GM12878 (cell line): Measurements from ENCODE around the gene HYAL4. TPM values are rescaled to one million over a fixed set of nuclear protein-coding genes. Genes with fewer than 3 reads are reported as not detected.

ENCODE experiments used
- ATAC-seq: fragments of 200-7000 bp; cut with Tn5 transposase; 3 replicates; pipeline ENCODE4 v1.9.1; 2020; ENCODE audit warnings: mild to moderate bottlenecking, moderate library complexity
- BruUV-seq: library from RNA; stranded (reverse); fragments of 400-500 nt; replicated peaks from 2 replicates; lab custom pipeline; 2021; lab: Mats Ljungman, UMichigan
- CTCF ChIA-PET: fragments of 300-600 bp; sonication (Branson Sonifier 250); formaldehyde crosslinking; extraction: SDS; loops from one replicate; lab custom pipeline; 2021; ENCODE audit warnings: inconsistent platforms; lab: Yijun Ruan, JAX
- POLR2A ChIA-PET: fragments of 350-600 bp; formaldehyde crosslinking; extraction: SDS; loops from one replicate; lab custom pipeline; 2021; ENCODE audit warnings: inconsistent platforms; lab: Charles Lee
- RAD21 ChIA-PET: fragments of 300-600 bp; sonication (Branson Sonifier 250); formaldehyde crosslinking; loops from one replicate; lab custom pipeline; 2023; ENCODE audit warnings: antibody characterized with exemption; ENCODE audit not compliant: unreplicated experiment; lab: Charles Lee
- SMC1A ChIA-PET: fragments of 300-600 bp; sonication (Branson Sonifier 250); formaldehyde crosslinking; loops from one replicate; lab custom pipeline; 2023; ENCODE audit not compliant: unreplicated experiment, uncharacterized antibody; lab: Charles Lee
- DNase-seq: peaks from one replicate; pipeline ENCODE4 v3.0.0-alpha.2; 2011; ENCODE audit warnings: low read depth, low spot score
- FAIRE-seq: peaks from 3 replicates; lab custom pipeline; 2011; peaks lifted over from hg19 to GRCh38; lab: Jason Lieb, UNC
- H2AFZ ChIP-seq: 2 replicates; pipeline ENCODE4 v1.6.0; 2011; ENCODE audit warnings: low read depth, low read length, control low read depth; ENCODE audit not compliant: control insufficient read depth
- H3K27ac ChIP-seq: 2 replicates; pipeline ENCODE4 v1.5.1; 2011; ENCODE audit warnings: control low read depth; ENCODE audit not compliant: control insufficient read depth, insufficient read depth
- H3K27me3 ChIP-seq, 2 experiments: replicated peaks in 1 of 2; 2 replicates each; pipeline versions ENCODE4 v1.6.0 to v1.6.1; 2011; ENCODE audit warnings: low read length in 1 of 2; ENCODE audit not compliant: control insufficient read depth in 2 of 2, insufficient read depth in 2 of 2
- H3K36me3 ChIP-seq, 2 experiments: 2 replicates each; pipeline ENCODE4 v1.5.1; 2011; ENCODE audit warnings: low read length in 1 of 2; ENCODE audit not compliant: control insufficient read depth in 2 of 2, insufficient read depth in 2 of 2
- H3K4me1 ChIP-seq: 2 replicates; pipeline ENCODE4 v1.6.1; 2011; ENCODE audit warnings: mild to moderate bottlenecking, low read length, moderate library complexity, mixed read lengths; ENCODE audit not compliant: control insufficient read depth, insufficient read depth
- H3K4me2 ChIP-seq: 2 replicates; pipeline ENCODE4 v1.6.0; 2011; ENCODE audit warnings: control low read depth; ENCODE audit not compliant: control insufficient read depth, insufficient read depth
- H3K4me3 ChIP-seq: fragments of 200-600 bp; sonication (generic); 2 replicates; pipeline ENCODE4 v1.5.1; 2016
- H3K79me2 ChIP-seq: 2 replicates; pipeline ENCODE4 v1.6.0; 2011; ENCODE audit warnings: low read length; ENCODE audit not compliant: control insufficient read depth, insufficient read depth
- H3K9ac ChIP-seq: 2 replicates; pipeline ENCODE4 v1.8.0; 2011; ENCODE audit warnings: low read length, control low read depth, mixed read lengths; ENCODE audit not compliant: control insufficient read depth, insufficient read depth
- H3K9me3 ChIP-seq: replicated peaks from 3 replicates; pipeline ENCODE4 v1.5.1; 2011; ENCODE audit warnings: mild to moderate bottlenecking, low read length; ENCODE audit not compliant: control insufficient read depth, insufficient read depth
- H4K20me1 ChIP-seq: 2 replicates; pipeline ENCODE4 v1.6.0; 2011; ENCODE audit not compliant: control insufficient read depth, insufficient read depth
- DPF2 ChIP-seq: fragments of 450-650 bp; IDR thresholded peaks from 2 replicates; pipeline ENCODE4 v1.6.1; 2017; ENCODE audit warnings: mild to moderate bottlenecking
- ESRRA ChIP-seq: IDR thresholded peaks from 2 replicates; pipeline ENCODE4 v1.6.1; 2012; ENCODE audit warnings: mild to moderate bottlenecking, low read length, improper control_type of control experiment
- GATAD2B ChIP-seq: fragments of 450-650 bp; conservative IDR thresholded peaks from 2 replicates; pipeline ENCODE4 v1.6.1; 2017; ENCODE audit warnings: low read depth, mild to moderate bottlenecking, moderate library complexity
- PRDM15 ChIP-seq: fragments of 450-650 bp; formaldehyde crosslinking; IDR thresholded peaks from 2 replicates; pipeline ENCODE4 v1.4.0; 2020; ENCODE audit warnings: mild to moderate bottlenecking, moderate library complexity
- RELA ChIP-seq: fragments of 450-650 bp; IDR thresholded peaks from 2 replicates; pipeline ENCODE4 v1.8.0; 2014; ENCODE audit warnings: borderline replicate concordance; ENCODE audit not compliant: partially characterized antibody
- SMC3 ChIP-seq: IDR thresholded peaks from 2 replicates; pipeline ENCODE4 v1.6.1; 2011; ENCODE audit warnings: low read length, improper control_type of control experiment, borderline replicate concordance
- TBL1XR1 ChIP-seq: IDR thresholded peaks from 2 replicates; pipeline ENCODE4 v1.6.1; 2012; ENCODE audit warnings: low read depth, low read length, improper control_type of control experiment
- WRNIP1 ChIP-seq: IDR thresholded peaks from 2 replicates; pipeline ENCODE4 v1.6.1; 2011; ENCODE audit warnings: low read depth, low read length, improper control_type of control experiment, borderline replicate concordance
- ZSCAN29 ChIP-seq: fragments of 450-650 bp; IDR thresholded peaks from 2 replicates; pipeline ENCODE4 v1.6.1; 2017; ENCODE audit warnings: mild to moderate bottlenecking, moderate library complexity
- WGBS: methylation state at CpG from one replicate; pipeline ENCODE4 v1.1.6; 2016; ENCODE audit warnings: low lambda C conversion rate; ENCODE audit not compliant: insufficient replicate concordance, insufficient coverage; ENCODE audit errors: missing lambda C conversion rate; 5-methylcytosine and 5-hydroxymethylcytosine counted together
- in situ Hi-C: fragments of 300-500 bp; cut with MboI; formaldehyde crosslinking; loops from 9 replicates; pipeline ENCODE4 v1.14.3; 2018; ENCODE audit warnings: mixed read lengths
- intact Hi-C: fragments of 100-400 bp; cut with micrococcal nuclease; formaldehyde crosslinking; loops from one replicate; pipeline ENCODE4 v1.14.2; 2022; ENCODE audit not compliant: unreplicated experiment
- polyA plus RNA-seq, 11 experiments: library from polyadenylated mRNA; depleted of rRNA in 4 of 11; unstranded in 6 of 11; stranded (reverse) in 5 of 11; fragments of >200 nt; fragmentation: Nextera tagmentation in 4 of 11; fragmentation: Illumina TruSeq in 1 of 11; extraction: Ambion mirVana in 4 of 11; extraction: Trizol in 1 of 11; gene quantifications; 1 replicate in 1 of 11; 2 replicates in 10 of 11; pipeline versions ENCODE4 v1.2.1 to v1.2.3, GENCODE V29; 2011 to 2016; ENCODE audit warnings: inconsistent platforms in 2 of 11, missing spikeins in 2 of 11, low read depth in 1 of 11
- total RNA-seq, 4 experiments: library from RNA; depleted of rRNA in 3 of 4; stranded (reverse); fragments of >200 nt in 3 of 4; fragmentation: Illumina TruSeq in 1 of 4; extraction: Trizol in 1 of 4; gene quantifications; 2 replicates each; pipeline versions ENCODE4 v1.2.1 to v1.2.3, GENCODE V29; 2013 to 2021

HYAL4 gene
- total and polyA plus RNA-seq, 10 of the 15 experiments (the other 5 are each of a cell fraction or from before 2014, with no cell fraction given): 0.14 to 0.88 (median 0.26) TPM; not detected in 1

GRCh38 chr7:123820864-123821263 is 24.1 kb upstream of the HYAL4 start:
- H2AFZ ChIP-seq: no peak overlapping the region
- 67% methylated on average over 2 of the region's 2 CpGs for WGBS
- intact Hi-C loops: no loop called here
- H3K4me2 ChIP-seq: no peak overlapping the region
- no peaks in the 10 kb centered on the region for H4K20me1 ChIP-seq
- no peaks in the 10 kb centered on the region for H3K36me3 ChIP-seq
- no peaks in the 10 kb centered on the region for H3K79me2 ChIP-seq
- H3K4me3 ChIP-seq: no peak overlapping the region
- FAIRE-seq: no peak
- POLR2A ChIA-PET: no interaction called here
- in situ Hi-C loops: no loop called here
- TF ChIP-seq ESRRA (no peak), SMC3 (no peak), ZSCAN29 (no peak), PRDM15 (CRISPR knock-in tag) (no peak), WRNIP1 (no peak), RELA (no peak), GATAD2B (no peak), DPF2 (no peak), TBL1XR1 (no peak)
- TF ChIP-seq, all 136 proteins: peak for 0
- RAD21 ChIA-PET: no interaction called here
- CTCF ChIA-PET: interaction anchor here (0.8 kb wide), 1 partner anchor 14 kb away, joined by 3 read pairs; no protein-coding TSS in a partner anchor
- H3K9ac ChIP-seq: no peak overlapping the region
- H3K27me3 ChIP-seq: no peaks in the 10 kb centered on the region
- ATAC-seq: no peak
- no peak overlapping the region for H3K27ac ChIP-seq
- no peak for DNase-seq
- H3K9me3 ChIP-seq: no peaks in the 10 kb centered on the region
- peaks cover 11% of the 10 kb centered on the region for H3K4me1 ChIP-seq
- BruUV-seq: no TSS peak
- SMC1A ChIA-PET: interaction anchor here (0.6 kb wide), 1 partner anchor 54 kb away, joined by 3 read pairs; no protein-coding TSS in a partner anchor
